HepG2 (cell line): ENCODE measurements around the gene MRPS34. TPM values are rescaled to one million over a fixed set of nuclear protein-coding genes. Genes with fewer than 3 reads are reported as not detected.

ENCODE experiments used
- CBX1 ChIP-seq: IDR thresholded peaks from one replicate; pipeline ENCODE4 v1.6.1; 2016; ENCODE audit warnings: antibody characterized with exemption, low read depth
- CBX5 ChIP-seq: sonication (generic); formaldehyde crosslinking; IDR thresholded peaks from 2 replicates; pipeline ENCODE4 v1.4.0; 2020; ENCODE audit warnings: missing genetic modification reagents, borderline replicate concordance
- CEBPB ChIP-seq: IDR thresholded peaks from 2 replicates; pipeline ENCODE4 v1.6.1; 2011; ENCODE audit warnings: low read depth, low read length, improper control_type of control experiment, borderline replicate concordance
- GLI4 ChIP-seq: sonication (generic); formaldehyde crosslinking; IDR thresholded peaks from 2 replicates; pipeline ENCODE4 v1.5.1; 2020; ENCODE audit warnings: missing genetic modification reagents, mild to moderate bottlenecking, moderate library complexity, borderline replicate concordance
- NFIB ChIP-seq: sonication (generic); formaldehyde crosslinking; IDR thresholded peaks from 2 replicates; pipeline ENCODE4 v1.9.0; 2021; ENCODE audit warnings: missing genetic modification reagents, mild to moderate bottlenecking, borderline replicate concordance
- PCBP2 ChIP-seq: fragments of 200-400 bp; formaldehyde crosslinking; optimal IDR thresholded peaks from 2 replicates; pipeline ENCODE3; 2018; ENCODE audit warnings: low read length, low read depth; ENCODE audit not compliant: poor library complexity, severe bottlenecking
- SAP130 ChIP-seq: IDR thresholded peaks from 2 replicates; pipeline ENCODE4 v1.6.1; 2016; ENCODE audit warnings: low read depth
- SMARCC2 ChIP-seq: fragments of 450-650 bp; IDR thresholded peaks from 2 replicates; pipeline ENCODE4 v1.6.1; 2017; ENCODE audit warnings: antibody characterized with exemption, mild to moderate bottlenecking
- ZBTB7A ChIP-seq: sonication (generic); formaldehyde crosslinking; IDR thresholded peaks from 2 replicates; pipeline ENCODE4 v1.8.0; 2022; ENCODE audit warnings: mild to moderate bottlenecking, missing genetic modification reagents
- ZC3H13 ChIP-seq: sonication (generic); formaldehyde crosslinking; IDR thresholded peaks from 2 replicates; pipeline ENCODE4 v1.8.1; 2023; ENCODE audit warnings: mild to moderate bottlenecking, missing genetic modification reagents, moderate library complexity
- ZNF33B ChIP-seq: sonication (generic); formaldehyde crosslinking; IDR thresholded peaks from 2 replicates; pipeline ENCODE4 v1.5.1; 2020; ENCODE audit warnings: mild to moderate bottlenecking, missing genetic modification reagents
- ZNF737 ChIP-seq: sonication (generic); formaldehyde crosslinking; IDR thresholded peaks from 2 replicates; pipeline ENCODE4 v1.5.0; 2020; ENCODE audit warnings: missing genetic modification reagents, mild to moderate bottlenecking, borderline replicate concordance
- ZNF839 ChIP-seq: sonication (generic); formaldehyde crosslinking; IDR thresholded peaks from 2 replicates; pipeline ENCODE4 v1.4.0; 2020; ENCODE audit warnings: missing genetic modification reagents, mild to moderate bottlenecking, borderline replicate concordance
- polyA plus RNA-seq, 8 experiments: library from polyadenylated mRNA; depleted of rRNA in 3 of 8; stranded (reverse) in 7 of 8; unstranded in 1 of 8; fragments of >200 nt; fragmentation: Illumina TruSeq in 4 of 8; extraction: Trizol in 4 of 8; gene quantifications; 2 replicates each; pipeline versions ENCODE4 v1.2.1 to v1.2.3, GENCODE V29; 2011 to 2016; ENCODE audit warnings: low read depth in 4 of 8, missing spikeins in 1 of 8, mixed read lengths in 1 of 8; ENCODE audit not compliant: insufficient read depth in 1 of 8
- total RNA-seq, 5 experiments: library from RNA; depleted of rRNA; stranded (reverse); fragments of >200 nt; fragmentation: Illumina TruSeq; extraction: Trizol; gene quantifications; 2 replicates each; pipeline ENCODE4 v1.2.3, GENCODE V29; 2016; ENCODE audit warnings: low read depth in 1 of 5
- TF ChIP-seq, protein P1 (sequence below): sonication (generic); formaldehyde crosslinking; IDR thresholded peaks from 2 replicates; pipeline ENCODE4 v1.4.0; 2020; ENCODE audit warnings: missing genetic modification reagents, borderline replicate concordance
- TF ChIP-seq, protein P2 (sequence below): sonication (generic); formaldehyde crosslinking; IDR thresholded peaks from 2 replicates; pipeline ENCODE4 v1.8.0; 2022; ENCODE audit warnings: mild to moderate bottlenecking, missing genetic modification reagents, moderate library complexity
- TF ChIP-seq, protein P3 (sequence below): sonication (generic); formaldehyde crosslinking; IDR thresholded peaks from 2 replicates; pipeline ENCODE4 v1.5.0; 2020; ENCODE audit warnings: missing genetic modification reagents
- TF ChIP-seq, protein P4 (sequence below): sonication (generic); formaldehyde crosslinking; IDR thresholded peaks from 2 replicates; pipeline ENCODE4 v1.5.1; 2020; ENCODE audit warnings: missing genetic modification reagents, mild to moderate bottlenecking, borderline replicate concordance
- TF ChIP-seq, protein P5 (sequence below): sonication (generic); formaldehyde crosslinking; IDR thresholded peaks from 2 replicates; pipeline ENCODE4 v1.4.0; 2020; ENCODE audit warnings: missing genetic modification reagents

MRPS34 gene
- total and polyA plus RNA-seq, 2 of the 13 experiments (the other 11 are each of a cell fraction or from before 2014, with no cell fraction given) = 63.5 to 131 TPM

DNA sequence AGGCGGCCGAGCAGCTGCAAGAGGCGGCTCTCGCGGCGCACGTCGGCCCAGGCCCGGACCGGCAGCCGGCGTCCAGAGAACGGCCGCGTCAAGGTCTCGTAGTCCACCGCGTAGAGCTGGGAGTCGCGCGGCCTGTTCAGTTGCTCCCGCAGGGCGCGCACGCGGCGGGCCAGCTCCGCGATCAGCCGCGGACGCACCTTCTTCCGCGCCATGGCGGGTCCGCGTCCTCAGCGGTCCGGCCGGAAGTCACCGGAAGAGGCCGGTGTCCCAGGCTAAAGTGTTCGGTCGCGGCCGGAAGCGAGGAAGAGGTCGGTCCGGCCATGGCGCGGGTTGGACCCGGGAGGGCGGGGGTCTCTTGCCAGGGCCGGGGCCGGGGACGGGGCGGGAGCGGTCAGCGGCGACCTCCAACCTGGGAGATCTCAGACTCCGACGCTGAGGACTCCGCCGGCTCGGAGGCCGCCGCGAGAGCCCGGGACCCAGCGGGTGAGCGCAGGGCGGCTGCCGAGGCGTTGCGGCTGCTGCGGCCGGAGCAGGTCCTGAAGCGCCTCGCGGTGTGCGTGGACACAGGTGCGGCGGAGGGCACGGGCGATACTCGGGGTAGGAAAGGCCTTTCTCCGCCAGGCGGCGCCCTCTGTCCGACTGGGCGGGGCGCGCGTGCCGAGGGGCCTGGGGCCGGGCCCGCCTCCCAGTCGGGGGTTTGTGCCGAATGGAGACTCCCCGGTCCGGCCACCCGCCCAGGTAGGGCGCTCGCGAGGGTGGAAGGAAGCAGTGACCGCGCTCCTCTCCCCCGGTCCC is at the start of gene MRPS34 (continued):
- TF ChIP-seq NFIB (CRISPR knock-in tag) = no peak
- TF ChIP-seq CBX1 = peak; percentile 51
- TF ChIP-seq SAP130 (CRISPR knock-in tag) = peak; percentile 87
- TF ChIP-seq, protein P1, sequence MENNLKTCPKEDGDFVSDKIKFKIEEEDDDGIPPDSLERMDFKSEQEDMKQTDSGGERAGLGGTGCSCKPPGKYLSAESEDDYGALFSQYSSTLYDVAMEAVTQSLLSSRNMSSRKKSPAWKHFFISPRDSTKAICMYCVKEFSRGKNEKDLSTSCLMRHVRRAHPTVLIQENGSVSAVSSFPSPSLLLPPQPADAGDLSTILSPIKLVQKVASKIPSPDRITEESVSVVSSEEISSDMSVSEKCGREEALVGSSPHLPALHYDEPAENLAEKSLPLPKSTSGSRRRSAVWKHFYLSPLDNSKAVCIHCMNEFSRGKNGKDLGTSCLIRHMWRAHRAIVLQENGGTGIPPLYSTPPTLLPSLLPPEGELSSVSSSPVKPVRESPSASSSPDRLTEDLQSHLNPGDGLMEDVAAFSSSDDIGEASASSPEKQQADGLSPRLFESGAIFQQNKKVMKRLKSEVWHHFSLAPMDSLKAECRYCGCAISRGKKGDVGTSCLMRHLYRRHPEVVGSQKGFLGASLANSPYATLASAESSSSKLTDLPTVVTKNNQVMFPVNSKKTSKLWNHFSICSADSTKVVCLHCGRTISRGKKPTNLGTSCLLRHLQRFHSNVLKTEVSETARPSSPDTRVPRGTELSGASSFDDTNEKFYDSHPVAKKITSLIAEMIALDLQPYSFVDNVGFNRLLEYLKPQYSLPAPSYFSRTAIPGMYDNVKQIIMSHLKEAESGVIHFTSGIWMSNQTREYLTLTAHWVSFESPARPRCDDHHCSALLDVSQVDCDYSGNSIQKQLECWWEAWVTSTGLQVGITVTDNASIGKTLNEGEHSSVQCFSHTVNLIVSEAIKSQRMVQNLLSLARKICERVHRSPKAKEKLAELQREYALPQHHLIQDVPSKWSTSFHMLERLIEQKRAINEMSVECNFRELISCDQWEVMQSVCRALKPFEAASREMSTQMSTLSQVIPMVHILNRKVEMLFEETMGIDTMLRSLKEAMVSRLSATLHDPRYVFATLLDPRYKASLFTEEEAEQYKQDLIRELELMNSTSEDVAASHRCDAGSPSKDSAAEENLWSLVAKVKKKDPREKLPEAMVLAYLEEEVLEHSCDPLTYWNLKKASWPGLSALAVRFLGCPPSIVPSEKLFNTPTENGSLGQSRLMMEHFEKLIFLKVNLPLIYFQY = 0 out of 2 replicates have a peak, but pooled peaks have one; percentile 15
- peak; percentile 80; the same call in 1 of the 2 replicates for TF ChIP-seq ZNF839 (CRISPR knock-in tag)
- TF ChIP-seq ZNF33B (CRISPR knock-in tag) = no peak
- TF ChIP-seq, protein P2, sequence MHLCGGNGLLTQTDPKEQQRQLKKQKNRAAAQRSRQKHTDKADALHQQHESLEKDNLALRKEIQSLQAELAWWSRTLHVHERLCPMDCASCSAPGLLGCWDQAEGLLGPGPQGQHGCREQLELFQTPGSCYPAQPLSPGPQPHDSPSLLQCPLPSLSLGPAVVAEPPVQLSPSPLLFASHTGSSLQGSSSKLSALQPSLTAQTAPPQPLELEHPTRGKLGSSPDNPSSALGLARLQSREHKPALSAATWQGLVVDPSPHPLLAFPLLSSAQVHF (CRISPR knock-in tag) = peak; percentile 97
- TF ChIP-seq CBX5 (CRISPR knock-in tag) = peak; percentile 58; the same call in 1 of the 2 replicates
- TF ChIP-seq, protein P3, sequence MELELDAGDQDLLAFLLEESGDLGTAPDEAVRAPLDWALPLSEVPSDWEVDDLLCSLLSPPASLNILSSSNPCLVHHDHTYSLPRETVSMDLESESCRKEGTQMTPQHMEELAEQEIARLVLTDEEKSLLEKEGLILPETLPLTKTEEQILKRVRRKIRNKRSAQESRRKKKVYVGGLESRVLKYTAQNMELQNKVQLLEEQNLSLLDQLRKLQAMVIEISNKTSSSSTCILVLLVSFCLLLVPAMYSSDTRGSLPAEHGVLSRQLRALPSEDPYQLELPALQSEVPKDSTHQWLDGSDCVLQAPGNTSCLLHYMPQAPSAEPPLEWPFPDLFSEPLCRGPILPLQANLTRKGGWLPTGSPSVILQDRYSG = peak; percentile 49; the same call in 1 of the 2 replicates
- peak; percentile 79; the same call in 1 of the 2 replicates for TF ChIP-seq ZBTB7A (CRISPR knock-in tag)
- TF ChIP-seq, protein P4, sequence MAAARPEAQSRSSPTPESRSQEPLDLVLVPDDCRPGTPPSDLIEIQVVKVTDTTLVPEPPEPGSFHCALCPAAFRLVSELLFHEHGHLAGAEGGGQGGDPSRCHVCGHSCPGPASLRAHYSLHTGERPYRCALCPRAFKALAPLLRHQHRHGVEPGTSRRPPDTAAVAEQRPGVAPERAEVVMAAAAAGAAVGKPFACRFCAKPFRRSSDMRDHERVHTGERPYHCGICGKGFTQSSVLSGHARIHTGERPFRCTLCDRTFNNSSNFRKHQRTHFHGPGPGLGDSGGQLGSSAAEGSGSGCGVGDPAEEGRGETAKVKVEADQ (CRISPR knock-in tag) = peak; percentile 67; the same call in 1 of the 2 replicates
- peak; percentile 97 for TF ChIP-seq ZC3H13 (CRISPR knock-in tag)
- no peak; the same call in 1 of the 2 replicates for TF ChIP-seq ZNF737 (CRISPR knock-in tag)
- TF ChIP-seq CEBPB = no peak
- no peak for TF ChIP-seq SMARCC2
- TF ChIP-seq, protein P5, sequence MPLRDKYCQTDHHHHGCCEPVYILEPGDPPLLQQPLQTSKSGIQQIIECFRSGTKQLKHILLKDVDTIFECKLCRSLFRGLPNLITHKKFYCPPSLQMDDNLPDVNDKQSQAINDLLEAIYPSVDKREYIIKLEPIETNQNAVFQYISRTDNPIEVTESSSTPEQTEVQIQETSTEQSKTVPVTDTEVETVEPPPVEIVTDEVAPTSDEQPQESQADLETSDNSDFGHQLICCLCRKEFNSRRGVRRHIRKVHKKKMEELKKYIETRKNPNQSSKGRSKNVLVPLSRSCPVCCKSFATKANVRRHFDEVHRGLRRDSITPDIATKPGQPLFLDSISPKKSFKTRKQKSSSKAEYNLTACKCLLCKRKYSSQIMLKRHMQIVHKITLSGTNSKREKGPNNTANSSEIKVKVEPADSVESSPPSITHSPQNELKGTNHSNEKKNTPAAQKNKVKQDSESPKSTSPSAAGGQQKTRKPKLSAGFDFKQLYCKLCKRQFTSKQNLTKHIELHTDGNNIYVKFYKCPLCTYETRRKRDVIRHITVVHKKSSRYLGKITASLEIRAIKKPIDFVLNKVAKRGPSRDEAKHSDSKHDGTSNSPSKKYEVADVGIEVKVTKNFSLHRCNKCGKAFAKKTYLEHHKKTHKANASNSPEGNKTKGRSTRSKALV (CRISPR knock-in tag) = peak; percentile 83; the same call in 1 of the 2 replicates
- no peak; the same call in none of the 2 replicates for TF ChIP-seq GLI4
- TF ChIP-seq PCBP2 = no peak
